ENCODE data around the gene SMAD3.
A peak's percentile ranks its signal among the peaks of the same experiment; 100 is the strongest.

Gene SMAD3

GRCh38 chr15:67036775-67037555 lies 28.4 kb upstream of the SMAD3 start:
- no peak for DNase-seq

DNA sequence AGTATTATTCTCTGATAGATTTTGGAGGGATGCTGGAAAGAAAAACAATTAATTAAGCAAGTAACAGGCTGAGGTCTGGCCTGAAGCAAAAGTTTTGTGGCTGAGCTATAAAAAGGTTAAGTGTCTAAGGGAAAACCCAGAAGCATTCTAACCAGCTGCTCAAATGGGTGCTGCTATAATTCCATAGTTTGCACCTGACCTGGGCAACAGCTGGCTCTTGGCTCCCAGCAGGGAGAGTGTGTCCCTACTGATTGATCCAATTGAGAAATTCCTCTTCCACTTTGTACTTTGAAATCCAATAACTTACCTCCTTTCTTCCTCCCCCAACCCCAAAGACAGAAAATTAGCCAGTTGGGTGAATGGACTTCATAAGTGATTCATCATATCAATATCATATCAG lies 27.7 kb upstream of the SMAD3 start:
- no peak for DNase-seq

DNA sequence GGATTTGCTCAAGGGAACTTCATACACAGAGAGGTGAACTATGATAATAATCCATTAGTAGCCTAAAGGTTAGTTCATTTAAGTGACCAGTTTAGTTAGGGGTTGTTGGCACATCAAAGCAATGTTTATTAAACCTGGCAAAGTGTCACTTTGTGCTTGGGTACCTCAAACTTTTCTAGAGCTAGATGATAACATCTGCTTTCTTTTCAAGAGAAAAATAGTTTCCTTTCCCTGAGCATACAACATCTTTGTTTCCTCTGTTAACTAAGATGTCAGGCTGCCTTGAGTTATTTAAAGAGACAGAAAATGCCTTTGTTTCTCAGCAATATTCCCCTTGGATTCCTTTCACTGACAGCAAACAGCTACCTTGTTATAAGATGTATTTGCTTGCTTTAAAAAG lies 26.7 kb upstream of the SMAD3 start:
- peak; percentile 30 for DNase-seq

GRCh38 chr15:67039384-67040075 lies 25.9 kb upstream of the SMAD3 start:
- DNase-seq, result peak; percentile 38

GRCh38 chr15:67040277-67040676 lies 25.1 kb upstream of the SMAD3 start:
- DNase-seq, result no peak

GRCh38 chr15:67042551-67043142 lies 22.8 kb upstream of the SMAD3 start:
- peak; percentile 23 for DNase-seq

DNA sequence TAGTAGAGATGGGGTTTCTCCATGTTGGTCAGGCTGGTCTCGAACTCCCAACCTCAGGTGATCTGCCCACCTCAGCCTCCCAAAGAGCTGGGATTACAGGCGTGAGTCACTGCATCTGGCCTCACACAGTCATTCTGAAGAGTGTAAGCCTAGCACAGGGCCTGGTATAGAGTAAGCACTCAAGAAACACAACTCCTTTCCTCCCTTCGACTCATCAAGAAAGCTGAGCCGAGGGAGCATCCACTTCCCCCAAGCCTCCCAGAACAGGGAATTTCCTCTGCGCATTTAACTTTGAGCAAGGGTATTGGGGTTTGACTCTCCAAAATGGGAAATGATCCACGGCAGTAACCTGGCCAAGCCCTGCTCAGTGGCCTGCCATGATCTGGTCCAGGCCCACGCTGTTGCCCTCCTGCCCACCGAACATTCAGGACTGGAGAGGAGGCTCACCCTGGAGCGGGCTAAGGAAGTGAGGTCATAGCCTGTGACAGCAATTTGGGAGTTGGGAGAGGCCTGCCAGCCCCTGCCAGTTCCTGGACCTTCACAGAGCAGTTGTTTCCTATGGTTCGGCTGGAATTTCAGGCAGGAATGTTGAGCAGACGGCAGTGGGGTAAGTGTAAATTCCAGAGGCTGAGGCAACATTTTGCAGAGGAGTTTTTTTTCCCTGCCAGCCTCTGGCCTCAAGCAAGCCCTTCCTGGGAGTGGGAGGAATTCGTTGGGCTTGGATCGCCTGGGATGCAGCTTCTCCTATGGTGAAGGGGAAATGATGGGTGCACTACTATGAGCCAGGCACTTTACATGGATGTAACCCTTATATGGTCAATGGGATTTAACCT lies 21.2 kb upstream of the SMAD3 start:
- no peak for DNase-seq

- DNase-seq, result no peak
These were observed 18.2 kb upstream of the SMAD3 start for GRCh38 chr15:67047149-67047661.

GRCh38 chr15:67048281-67049279 lies 16.8 kb upstream of the SMAD3 start:
- no peak for DNase-seq

DNA sequence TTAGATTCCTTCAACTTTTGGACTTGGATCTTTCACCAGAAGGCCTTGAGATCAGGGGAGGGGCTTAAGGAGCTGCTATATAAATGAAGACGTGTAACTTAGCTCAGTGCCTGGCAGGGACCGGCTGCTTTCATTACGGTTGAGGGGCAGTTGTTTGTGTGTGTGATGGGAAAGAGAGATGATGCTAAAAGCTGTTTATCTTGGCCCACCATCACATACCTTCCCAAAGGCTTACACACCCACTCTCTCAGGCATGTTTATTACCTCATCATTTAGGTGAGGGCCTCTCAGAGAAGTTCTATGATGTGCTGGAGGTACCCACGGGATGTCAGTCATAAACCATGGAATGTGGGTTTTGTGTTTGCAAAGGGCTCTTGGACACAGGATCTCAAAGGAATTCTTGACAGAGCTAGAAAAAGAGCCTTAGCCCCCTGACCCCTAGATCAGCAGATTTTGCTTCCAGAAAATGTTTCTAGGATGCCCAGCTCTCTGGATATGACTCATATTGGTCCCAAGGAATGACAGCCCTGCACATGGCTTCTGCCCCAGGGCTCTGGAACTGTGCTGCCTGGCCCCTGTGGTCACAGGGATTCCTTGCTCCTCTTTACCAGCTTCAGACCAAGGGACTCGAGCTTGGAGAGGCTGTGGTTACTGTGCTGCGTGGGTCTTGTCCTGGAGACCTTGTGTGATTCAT lies 15.9 kb upstream of the SMAD3 start:
- DNase-seq, result no peak

DNA sequence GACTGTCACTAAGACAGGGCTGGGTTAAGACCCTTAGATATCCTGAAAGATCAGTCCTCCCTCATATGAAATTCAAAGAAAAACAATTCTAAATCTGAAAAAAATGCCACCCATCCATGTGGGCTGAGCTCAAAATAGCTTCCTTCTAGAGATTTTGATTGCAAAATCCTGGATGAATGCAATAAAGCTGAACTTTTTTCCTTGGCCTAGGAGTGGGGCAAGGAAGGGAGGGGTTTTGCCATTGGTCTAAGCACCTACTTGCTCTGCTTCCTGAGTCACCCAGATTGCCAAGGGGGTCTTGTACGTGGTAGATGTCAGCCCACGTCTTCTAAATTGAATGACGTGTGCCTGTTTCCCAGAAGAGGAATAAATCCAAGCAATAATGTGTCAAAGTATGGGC lies 15.3 kb upstream of the SMAD3 start:
- no peak for DNase-seq

- DNase-seq, result no peak
These were observed 14.8 kb upstream of the SMAD3 start for GRCh38 chr15:67050522-67051087.

GRCh38 chr15:67051088-67052045 lies 14.0 kb upstream of the SMAD3 start:
- no peak for DNase-seq

DNA sequence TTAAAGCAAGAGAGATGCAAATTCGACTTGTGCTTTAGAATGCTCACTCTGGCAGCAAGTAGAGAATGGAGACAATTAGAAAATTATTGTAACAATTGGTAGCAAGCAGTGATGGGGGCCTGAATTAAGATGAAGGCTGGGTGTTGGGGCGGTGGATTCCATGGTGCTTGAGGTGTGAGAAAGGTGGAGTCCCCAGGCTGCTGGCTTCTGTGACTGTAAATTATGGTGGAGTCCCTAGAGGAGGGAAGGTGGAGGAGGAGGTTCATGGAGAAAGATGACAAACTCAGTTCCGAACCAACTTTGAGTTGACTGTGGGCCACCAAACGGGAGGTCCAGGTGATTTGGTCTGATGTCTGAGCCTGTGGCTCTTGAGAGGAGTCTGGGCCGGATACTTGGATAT lies 10.7 kb upstream of the SMAD3 start:
- no peak for DNase-seq

- no peak for DNase-seq
These were observed 6.3 kb upstream of the SMAD3 start for GRCh38 chr15:67059127-67059553.

DNA sequence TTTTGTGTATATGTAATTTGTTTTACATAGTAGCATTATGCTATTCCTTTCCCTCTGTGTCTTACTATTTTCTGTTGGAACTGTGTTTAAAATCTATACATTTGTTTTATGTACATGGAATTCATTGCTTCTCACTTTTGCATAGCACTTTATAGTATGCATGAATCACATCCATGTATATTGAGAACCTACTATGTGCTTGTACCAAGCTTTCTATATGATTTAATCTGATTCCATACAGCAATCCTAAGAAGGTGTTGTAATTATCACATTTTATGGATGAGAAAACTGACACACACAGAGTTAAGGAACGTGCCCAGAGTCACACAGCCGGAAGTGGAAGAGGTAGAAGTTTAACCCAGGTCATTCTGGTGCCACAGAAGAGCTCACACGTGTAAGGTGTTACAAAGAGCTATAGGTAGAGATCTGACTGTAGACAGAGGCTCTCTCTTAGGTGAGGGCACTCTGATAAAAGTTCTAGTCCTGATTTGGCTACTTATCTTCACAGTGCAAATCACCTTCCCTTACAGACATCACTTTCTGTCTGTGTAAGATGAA lies 3.5 kb upstream of the SMAD3 start:
- no peak for DNase-seq

GRCh38 chr15:67062369-67062985 lies 2.9 kb upstream of the SMAD3 start:
- DNase-seq, result no peak
